Uterus (tissue), 2 donors: ENCODE results near the gene BPGM.
"Not testable (repeated sequence)": the region's sequence is repeated elsewhere in the genome, so short reads cannot be mapped to it uniquely, and the experiment has no call there.

Experiments used
- POLR2A ChIP-seq, 2 donors: fragments of 450-650 bp; IDR thresholded peaks; one replicate each; pipeline ENCODE4 v1.6.1; 2016; ENCODE audit warnings: antibody characterized with exemption in 2 of 2, mild to moderate bottlenecking in 1 of 2, moderate library complexity in 1 of 2
- TF ChIP-seq, protein P1 (sequence below), 4 experiments: fragments of 200-600 bp in 2 of 4; fragments of 450-650 bp in 2 of 4; sonication (generic) in 2 of 4; IDR thresholded peaks; one replicate each; pipeline ENCODE4 v1.5.1; 2016 to 2019; ENCODE audit warnings: antibody characterized with exemption in 4 of 4, mild to moderate bottlenecking in 2 of 4, moderate library complexity in 1 of 4

DNA sequence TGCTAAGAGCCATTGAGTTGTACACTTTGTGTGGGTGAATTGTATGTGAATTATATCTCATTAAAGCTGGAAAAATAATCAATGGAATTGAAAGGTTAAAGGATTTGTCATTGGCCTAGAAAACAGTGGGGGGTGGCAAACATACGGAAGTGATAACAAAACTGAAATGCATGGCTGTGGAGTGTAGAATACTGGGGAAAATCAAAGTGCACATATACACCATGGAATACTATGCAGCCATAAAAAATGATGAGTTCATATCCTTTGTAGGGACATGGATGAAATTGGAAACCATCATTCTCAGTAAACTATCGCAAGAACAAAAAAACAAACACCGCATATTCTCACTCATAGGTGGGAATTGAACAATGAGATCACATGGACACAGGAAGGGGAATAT lies 18.4 kb downstream of the BPGM start:
- TF ChIP-seq, protein P1, sequence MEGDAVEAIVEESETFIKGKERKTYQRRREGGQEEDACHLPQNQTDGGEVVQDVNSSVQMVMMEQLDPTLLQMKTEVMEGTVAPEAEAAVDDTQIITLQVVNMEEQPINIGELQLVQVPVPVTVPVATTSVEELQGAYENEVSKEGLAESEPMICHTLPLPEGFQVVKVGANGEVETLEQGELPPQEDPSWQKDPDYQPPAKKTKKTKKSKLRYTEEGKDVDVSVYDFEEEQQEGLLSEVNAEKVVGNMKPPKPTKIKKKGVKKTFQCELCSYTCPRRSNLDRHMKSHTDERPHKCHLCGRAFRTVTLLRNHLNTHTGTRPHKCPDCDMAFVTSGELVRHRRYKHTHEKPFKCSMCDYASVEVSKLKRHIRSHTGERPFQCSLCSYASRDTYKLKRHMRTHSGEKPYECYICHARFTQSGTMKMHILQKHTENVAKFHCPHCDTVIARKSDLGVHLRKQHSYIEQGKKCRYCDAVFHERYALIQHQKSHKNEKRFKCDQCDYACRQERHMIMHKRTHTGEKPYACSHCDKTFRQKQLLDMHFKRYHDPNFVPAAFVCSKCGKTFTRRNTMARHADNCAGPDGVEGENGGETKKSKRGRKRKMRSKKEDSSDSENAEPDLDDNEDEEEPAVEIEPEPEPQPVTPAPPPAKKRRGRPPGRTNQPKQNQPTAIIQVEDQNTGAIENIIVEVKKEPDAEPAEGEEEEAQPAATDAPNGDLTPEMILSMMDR (IDR thresholded peaks at IDR 0.05) = not testable (repeated sequence)
- TF ChIP-seq POLR2A (IDR thresholded peaks at IDR 0.05) = not testable (repeated sequence)
